ENCODE measurements around the gene UROS.
A peak's percentile ranks its signal among the peaks of the same experiment; 100 is the strongest.

The UROS gene

GRCh38 chr10:125762692-125763648 lies 60.1 kb downstream of the UROS start:
- DNase-seq (ENCODE audit: low spot score in 2 of 2), result no peak

GRCh38 chr10:125761961-125762360 lies 61.1 kb downstream of the UROS start:
- H3K27ac Mint-ChIP-seq (ENCODE audit: low read depth), result peak overlapping the region; percentile 16
- H3K36me3 Mint-ChIP-seq (ENCODE audit: insufficient read depth), result peaks cover 54% of the 10 kb centered on the region
- ATAC-seq (replicated peaks; ENCODE audit: extremely low read depth, poor library complexity, severe bottlenecking) (no peak), DNase-seq (ENCODE audit: low spot score in 2 of 2) (no peak)
- no peak overlapping the region for H3K4me3 Mint-ChIP-seq
- H3K27me3 Mint-ChIP-seq, result no peaks in the 10 kb centered on the region
- peaks cover 7% of the 10 kb centered on the region for H3K4me1 Mint-ChIP-seq
- no peaks in the 10 kb centered on the region for H3K9me3 Mint-ChIP-seq

More at GRCh38 chr10:125762692-125763648, 60.1 kb downstream of the UROS start:
- no peak for ATAC-seq (replicated peaks; ENCODE audit: extremely low read depth, poor library complexity, severe bottlenecking)
- no peak overlapping the region for H3K27ac Mint-ChIP-seq (ENCODE audit: low read depth)
- H3K9me3 Mint-ChIP-seq, result no peaks in the 10 kb centered on the region
- H3K27me3 Mint-ChIP-seq, result no peaks in the 10 kb centered on the region
- H3K4me3 Mint-ChIP-seq, result no peak overlapping the region
- peaks cover 48% of the 10 kb centered on the region for H3K36me3 Mint-ChIP-seq (ENCODE audit: insufficient read depth)
- H3K4me1 Mint-ChIP-seq, result peaks cover 2% of the 10 kb centered on the region

GRCh38 chr10:125757742-125758141 lies 65.3 kb downstream of the UROS start:
- H3K27ac Mint-ChIP-seq (ENCODE audit: low read depth), result peak overlapping the region; percentile 39
- ATAC-seq (replicated peaks; ENCODE audit: extremely low read depth, poor library complexity, severe bottlenecking) (no peak), DNase-seq (ENCODE audit: low spot score in 2 of 2) (no peak)
- no peak overlapping the region for H3K4me3 Mint-ChIP-seq
- no peaks in the 10 kb centered on the region for H3K27me3 Mint-ChIP-seq
- H3K36me3 Mint-ChIP-seq (ENCODE audit: insufficient read depth), result peaks cover 62% of the 10 kb centered on the region
- peaks cover 28% of the 10 kb centered on the region for H3K4me1 Mint-ChIP-seq
- H3K9me3 Mint-ChIP-seq, result no peaks in the 10 kb centered on the region

- DNase-seq (ENCODE audit: low spot score in 2 of 2) (no peak), ATAC-seq (replicated peaks; ENCODE audit: extremely low read depth, poor library complexity, severe bottlenecking) (no peak)
- no peaks in the 10 kb centered on the region for H3K9me3 Mint-ChIP-seq
- no peaks in the 10 kb centered on the region for H3K27me3 Mint-ChIP-seq
- peak overlapping the region; percentile 39 for H3K27ac Mint-ChIP-seq (ENCODE audit: low read depth)
- H3K4me1 Mint-ChIP-seq, result peaks cover 28% of the 10 kb centered on the region
- H3K36me3 Mint-ChIP-seq (ENCODE audit: insufficient read depth), result peaks cover 61% of the 10 kb centered on the region
- H3K4me3 Mint-ChIP-seq, result no peak overlapping the region
These were observed 66.1 kb downstream of the UROS start for GRCh38 chr10:125756853-125757487.

DNA sequence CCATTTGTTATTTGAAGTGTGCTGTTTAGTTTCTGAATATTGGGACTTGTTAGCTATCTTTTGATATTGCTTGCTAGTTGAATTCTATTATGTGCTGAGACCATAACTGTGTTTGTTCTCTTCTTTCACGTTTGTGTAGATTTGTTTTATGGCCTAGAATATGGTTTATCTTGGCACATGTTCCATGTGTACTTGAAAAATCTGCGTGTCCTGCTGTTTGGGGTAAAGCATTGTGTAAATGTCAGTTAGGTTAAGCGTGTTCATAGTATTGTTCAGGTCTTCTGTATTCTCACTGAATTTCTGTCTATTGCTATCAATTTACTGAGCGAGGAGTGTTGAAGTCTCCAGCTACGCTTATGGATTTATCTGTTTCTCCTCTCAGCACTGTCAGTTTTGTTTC lies 66.9 kb downstream of the UROS start:
- Mint-ChIP-seq H3K4me1 (peaks cover 28% of the 10 kb centered on the region), H3K4me3 (no peak overlapping the region), H3K9me3 (no peaks in the 10 kb centered on the region), H3K27me3 (no peaks in the 10 kb centered on the region), H3K27ac (ENCODE audit: low read depth) (no peak overlapping the region), H3K36me3 (ENCODE audit: insufficient read depth) (peaks cover 59% of the 10 kb centered on the region)
- DNase-seq (ENCODE audit: low spot score in 2 of 2), result no peak
- ATAC-seq (replicated peaks; ENCODE audit: extremely low read depth, poor library complexity, severe bottlenecking), result no peak

GRCh38 chr10:125747417-125747816 lies 75.6 kb downstream of the UROS start:
- no peaks in the 10 kb centered on the region for H3K27me3 Mint-ChIP-seq
- no peak for DNase-seq (ENCODE audit: low spot score in 2 of 2)
- H3K4me3 Mint-ChIP-seq, result no peak overlapping the region
- H3K27ac Mint-ChIP-seq (ENCODE audit: low read depth), result no peak overlapping the region
- peaks cover 60% of the 10 kb centered on the region for H3K36me3 Mint-ChIP-seq (ENCODE audit: insufficient read depth)
- no peak for ATAC-seq (replicated peaks; ENCODE audit: extremely low read depth, poor library complexity, severe bottlenecking)
- no peaks in the 10 kb centered on the region for H3K4me1 Mint-ChIP-seq
- no peaks in the 10 kb centered on the region for H3K9me3 Mint-ChIP-seq

- Mint-ChIP-seq H3K4me1 (no peaks in the 10 kb centered on the region), H3K27ac (ENCODE audit: low read depth) (no peak overlapping the region), H3K4me3 (no peak overlapping the region), H3K36me3 (ENCODE audit: insufficient read depth) (peaks cover 71% of the 10 kb centered on the region), H3K9me3 (no peaks in the 10 kb centered on the region), H3K27me3 (no peaks in the 10 kb centered on the region)
- ATAC-seq (replicated peaks; ENCODE audit: extremely low read depth, poor library complexity, severe bottlenecking), result no peak
- DNase-seq (ENCODE audit: low spot score in 2 of 2), result no peak
These were observed 78.1 kb downstream of the UROS start for GRCh38 chr10:125744909-125745308.

- DNase-seq (ENCODE audit: low spot score in 2 of 2), result no peak
- Mint-ChIP-seq H3K4me1 (no peaks in the 10 kb centered on the region), H3K4me3 (no peak overlapping the region), H3K27me3 (no peaks in the 10 kb centered on the region), H3K27ac (ENCODE audit: low read depth) (no peak overlapping the region), H3K9me3 (no peaks in the 10 kb centered on the region), H3K36me3 (ENCODE audit: insufficient read depth) (peaks cover 74% of the 10 kb centered on the region)
- ATAC-seq (replicated peaks; ENCODE audit: extremely low read depth, poor library complexity, severe bottlenecking), result no peak
These were observed 80.6 kb downstream of the UROS start for GRCh38 chr10:125742465-125742864.

DNA sequence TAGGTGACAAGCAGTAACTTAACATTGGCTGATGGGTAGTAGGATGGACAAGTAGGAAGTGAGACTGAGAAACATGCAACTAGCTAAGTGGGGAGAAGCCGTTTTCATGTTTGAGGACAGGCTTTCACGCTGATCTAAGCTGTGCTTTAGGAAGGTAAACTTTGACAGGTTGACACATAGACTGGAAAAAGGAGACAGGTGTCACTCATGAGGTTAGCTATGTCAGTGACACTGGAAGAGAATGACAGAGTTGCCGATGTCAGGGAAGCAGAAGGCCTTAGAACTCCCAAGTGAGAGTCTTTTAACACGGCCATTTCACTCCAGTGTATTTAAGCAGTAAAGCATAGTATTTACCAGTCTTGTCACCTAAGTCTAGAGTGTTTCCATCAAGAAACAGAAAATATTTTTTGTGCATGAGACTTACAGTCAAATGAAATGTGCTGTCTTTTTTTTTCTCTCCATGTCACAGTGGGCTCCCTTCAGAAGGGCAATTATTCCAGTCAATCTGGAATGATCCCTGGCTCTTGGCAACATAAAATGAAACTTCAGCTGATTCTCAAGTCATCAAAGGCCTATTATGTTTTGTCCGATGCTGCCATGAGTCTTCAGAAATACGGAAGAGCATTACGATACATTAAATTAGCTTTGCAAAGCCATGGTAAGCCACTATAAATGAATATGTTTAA lies 82.9 kb downstream of the UROS start:
- Mint-ChIP-seq H3K4me1 (no peaks in the 10 kb centered on the region), H3K9me3 (no peaks in the 10 kb centered on the region), H3K4me3 (no peak overlapping the region), H3K27me3 (no peaks in the 10 kb centered on the region), H3K27ac (ENCODE audit: low read depth) (no peak overlapping the region), H3K36me3 (ENCODE audit: insufficient read depth) (peaks cover 85% of the 10 kb centered on the region)
- DNase-seq (ENCODE audit: low spot score in 2 of 2) (no peak), ATAC-seq (replicated peaks; ENCODE audit: extremely low read depth, poor library complexity, severe bottlenecking) (no peak)
